ENCODE results near the gene ALK.

- TF ChIP-seq CTCF (conservative IDR thresholded peaks at IDR 0.05 in 1 of 2, IDR thresholded peaks at IDR 0.05 in 1 of 2; ENCODE audit: low read depth in 1 of 2, low read length in 2 of 2), result no peak
- no peak for TF ChIP-seq EZH2 (IDR thresholded peaks at IDR 0.05; ENCODE audit: low read length, missing control alignments)
Measured at GRCh38 chr2:29218071-29218470, 703.3 kb downstream of the ALK start.
